Stimulated activated CD4-positive, alpha-beta T cell treated with anti-CD3 and anti-CD28 coated beads, Interleukin-15, amount 100 ng/mL, for 1 hour (primary cell): ENCODE measurements around the gene TBC1D20.
"Not testable (repeated sequence)": the region's sequence is repeated elsewhere in the genome, so short reads cannot be mapped to it uniquely, and the experiment has no call there.

Source experiments
- DNase-seq, 2 donors: peaks; one replicate each; pipeline ENCODE4 v3.0.0-alpha.2; 2020; ENCODE audit warnings: low read depth in 1 of 2, low spot score in 1 of 2

Gene TBC1D20

GRCh38 chr20:402898-403581 lies 59.3 kb downstream of the TBC1D20 start:
- no peak for DNase-seq

- DNase-seq: no peak
These were observed 59.8 kb downstream of the TBC1D20 start for GRCh38 chr20:402496-402885.

- DNase-seq: no peak
These were observed 60.4 kb downstream of the TBC1D20 start for GRCh38 chr20:401682-402495.

GRCh38 chr20:400454-401275 lies 61.7 kb downstream of the TBC1D20 start:
- no peak for DNase-seq

GRCh38 chr20:400128-400453 lies 62.2 kb downstream of the TBC1D20 start:
- no peak for DNase-seq

- no peak for DNase-seq
These were observed 63.1 kb downstream of the TBC1D20 start for GRCh38 chr20:399182-399707.

GRCh38 chr20:397432-398237 lies 64.7 kb downstream of the TBC1D20 start:
- no peak for DNase-seq

- DNase-seq: no peak
These were observed 65.5 kb downstream of the TBC1D20 start for GRCh38 chr20:396619-397431.

- DNase-seq: no peak
These were observed 66.1 kb downstream of the TBC1D20 start for GRCh38 chr20:396252-396618.

- DNase-seq: not testable (repeated sequence)
These were observed 69.0 kb downstream of the TBC1D20 start for GRCh38 chr20:393296-393695.

GRCh38 chr20:391041-391711 lies 71.2 kb downstream of the TBC1D20 start:
- DNase-seq: no peak

GRCh38 chr20:389220-389619 lies 73.1 kb downstream of the TBC1D20 start:
- DNase-seq: no peak

- no peak for DNase-seq
These were observed 74.0 kb downstream of the TBC1D20 start for GRCh38 chr20:388034-388994.

GRCh38 chr20:387520-387919 lies 74.8 kb downstream of the TBC1D20 start:
- no peak for DNase-seq

- DNase-seq: not testable (repeated sequence)
These were observed 75.7 kb downstream of the TBC1D20 start for GRCh38 chr20:386634-387033.
